KMS-11 (cell line): ENCODE data around the gene SND1.

Experiments
- H2AFZ ChIP-seq: fragments of 200-600 bp; sonication (generic); 2 replicates; pipeline ENCODE4 v1.6.1; 2016; ENCODE audit warnings: antibody characterized with exemption, mixed run types, low read depth
- H3K27ac ChIP-seq: fragments of 200-600 bp; sonication (generic); 2 replicates; pipeline ENCODE4 v1.6.1; 2016; ENCODE audit warnings: mild to moderate bottlenecking, mixed run types
- H3K27me3 ChIP-seq: fragments of 200-600 bp; sonication (generic); 2 replicates; pipeline ENCODE4 v1.6.1; 2017; ENCODE audit warnings: mild to moderate bottlenecking, low read depth, mixed run types, moderate library complexity; ENCODE audit not compliant: insufficient read depth
- H3K36me3 ChIP-seq: fragments of 200-600 bp; sonication (generic); 2 replicates; pipeline ENCODE4 v1.6.1; 2017; ENCODE audit warnings: mild to moderate bottlenecking, mixed run types; ENCODE audit not compliant: insufficient read depth
- H3K4me1 ChIP-seq: fragments of 200-600 bp; sonication (generic); 2 replicates; pipeline ENCODE4 v1.6.1; 2016; ENCODE audit warnings: mild to moderate bottlenecking, low read depth, mixed run types; ENCODE audit not compliant: poor library complexity, severe bottlenecking
- H3K4me2 ChIP-seq: fragments of 200-600 bp; sonication (generic); 2 replicates; pipeline ENCODE4 v1.7.0; 2016; ENCODE audit warnings: mild to moderate bottlenecking, mixed run types
- H3K4me3 ChIP-seq: fragments of 200-600 bp; sonication (generic); IDR thresholded peaks from 2 replicates; pipeline ENCODE4 v1.6.1; 2017; ENCODE audit warnings: low read depth, low read length, mixed read lengths; ENCODE audit not compliant: insufficient read depth
- H3K79me2 ChIP-seq: fragments of 200-600 bp; sonication (generic); 2 replicates; pipeline ENCODE4 v1.6.1; 2016; ENCODE audit warnings: low read depth, mixed run types; ENCODE audit not compliant: insufficient read depth
- H3K9ac ChIP-seq: fragments of 200-600 bp; sonication (generic); 2 replicates; pipeline ENCODE4 v1.6.1; 2016; ENCODE audit warnings: mild to moderate bottlenecking, mixed run types
- H4K20me1 ChIP-seq: fragments of 200-600 bp; sonication (generic); 2 replicates; pipeline ENCODE4 v1.6.1; 2016; ENCODE audit warnings: mild to moderate bottlenecking, mixed run types; ENCODE audit not compliant: insufficient read depth
- TF ChIP-seq, protein P1 (sequence below): fragments of 200-600 bp; sonication (generic); conservative IDR thresholded peaks from 2 replicates; pipeline ENCODE4 v1.6.1; 2017; ENCODE audit warnings: low read depth, mild to moderate bottlenecking, antibody characterized with exemption, low read length, moderate library complexity, mixed read lengths

Gene SND1

DNA sequence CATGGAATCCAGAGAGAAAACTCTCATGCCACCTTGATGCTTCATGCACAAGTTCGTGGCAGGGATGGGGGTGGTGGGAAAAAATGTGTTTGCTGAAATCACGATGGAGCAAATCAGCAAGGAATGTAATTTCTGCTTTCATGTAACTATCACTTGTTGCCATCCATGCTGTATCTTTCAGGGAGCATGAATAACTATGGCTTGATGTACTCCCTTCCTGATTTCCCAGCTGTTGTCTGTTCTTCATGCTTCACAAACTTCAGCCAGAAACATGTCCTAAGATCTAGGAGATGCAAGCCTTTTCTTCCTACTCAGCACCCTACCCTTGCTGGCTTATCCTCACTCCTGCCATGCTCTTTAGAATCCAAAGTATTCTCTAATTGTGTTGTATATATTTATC is 315.3 kb downstream of the SND1 start:
- Histone ChIP-seq H3K27ac (no peak overlapping the region), H3K27me3 (no peaks in the 10 kb centered on the region), H3K4me1 (no peaks in the 10 kb centered on the region), H3K79me2 (no peaks in the 10 kb centered on the region), H3K36me3 (no peaks in the 10 kb centered on the region), H4K20me1 (no peaks in the 10 kb centered on the region), H3K4me3 (no peak overlapping the region), H3K9ac (no peak overlapping the region), H3K4me2 (no peak overlapping the region), H2AFZ (no peak overlapping the region)
- TF ChIP-seq, protein P1, sequence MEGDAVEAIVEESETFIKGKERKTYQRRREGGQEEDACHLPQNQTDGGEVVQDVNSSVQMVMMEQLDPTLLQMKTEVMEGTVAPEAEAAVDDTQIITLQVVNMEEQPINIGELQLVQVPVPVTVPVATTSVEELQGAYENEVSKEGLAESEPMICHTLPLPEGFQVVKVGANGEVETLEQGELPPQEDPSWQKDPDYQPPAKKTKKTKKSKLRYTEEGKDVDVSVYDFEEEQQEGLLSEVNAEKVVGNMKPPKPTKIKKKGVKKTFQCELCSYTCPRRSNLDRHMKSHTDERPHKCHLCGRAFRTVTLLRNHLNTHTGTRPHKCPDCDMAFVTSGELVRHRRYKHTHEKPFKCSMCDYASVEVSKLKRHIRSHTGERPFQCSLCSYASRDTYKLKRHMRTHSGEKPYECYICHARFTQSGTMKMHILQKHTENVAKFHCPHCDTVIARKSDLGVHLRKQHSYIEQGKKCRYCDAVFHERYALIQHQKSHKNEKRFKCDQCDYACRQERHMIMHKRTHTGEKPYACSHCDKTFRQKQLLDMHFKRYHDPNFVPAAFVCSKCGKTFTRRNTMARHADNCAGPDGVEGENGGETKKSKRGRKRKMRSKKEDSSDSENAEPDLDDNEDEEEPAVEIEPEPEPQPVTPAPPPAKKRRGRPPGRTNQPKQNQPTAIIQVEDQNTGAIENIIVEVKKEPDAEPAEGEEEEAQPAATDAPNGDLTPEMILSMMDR = no peak

DNA sequence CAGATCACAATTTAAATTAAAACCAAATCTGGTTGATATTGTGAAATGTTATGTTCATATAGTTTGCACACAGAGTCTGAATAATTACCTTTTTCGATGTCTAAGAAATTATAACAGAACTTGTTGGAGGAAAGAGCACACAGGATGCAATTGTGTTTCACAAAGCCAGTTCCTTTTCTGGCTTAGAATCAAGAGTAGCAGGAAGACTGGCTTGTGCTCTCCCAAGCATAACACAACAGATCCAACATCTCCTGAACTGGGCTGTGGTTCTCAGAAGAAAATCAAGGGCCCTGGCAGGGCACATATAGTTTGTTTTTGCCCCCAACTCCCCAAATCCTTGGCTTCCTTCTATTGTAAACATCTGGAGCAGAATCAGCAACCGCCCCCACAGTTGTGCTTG is 316.6 kb downstream of the SND1 start:
- Histone ChIP-seq H3K36me3 (no peaks in the 10 kb centered on the region), H2AFZ (no peak overlapping the region), H3K4me2 (no peak overlapping the region), H3K4me1 (no peaks in the 10 kb centered on the region), H3K27ac (no peak overlapping the region), H3K4me3 (no peak overlapping the region), H3K79me2 (no peaks in the 10 kb centered on the region), H3K27me3 (no peaks in the 10 kb centered on the region), H3K9ac (no peak overlapping the region), H4K20me1 (no peaks in the 10 kb centered on the region)
- TF ChIP-seq, protein P1 = no peak

- Histone ChIP-seq H3K4me1 (no peaks in the 10 kb centered on the region), H3K79me2 (no peaks in the 10 kb centered on the region), H3K4me3 (no peak overlapping the region), H2AFZ (no peak overlapping the region), H3K36me3 (peaks cover 9% of the 10 kb centered on the region; the same call in 1 of the 2 replicates), H3K27ac (no peak overlapping the region), H3K4me2 (no peak overlapping the region), H4K20me1 (no peaks in the 10 kb centered on the region), H3K27me3 (no peaks in the 10 kb centered on the region), H3K9ac (no peak overlapping the region)
- TF ChIP-seq, protein P1 = no peak
These were observed 321.8 kb downstream of the SND1 start for GRCh38 chr7:127973832-127974231.

DNA sequence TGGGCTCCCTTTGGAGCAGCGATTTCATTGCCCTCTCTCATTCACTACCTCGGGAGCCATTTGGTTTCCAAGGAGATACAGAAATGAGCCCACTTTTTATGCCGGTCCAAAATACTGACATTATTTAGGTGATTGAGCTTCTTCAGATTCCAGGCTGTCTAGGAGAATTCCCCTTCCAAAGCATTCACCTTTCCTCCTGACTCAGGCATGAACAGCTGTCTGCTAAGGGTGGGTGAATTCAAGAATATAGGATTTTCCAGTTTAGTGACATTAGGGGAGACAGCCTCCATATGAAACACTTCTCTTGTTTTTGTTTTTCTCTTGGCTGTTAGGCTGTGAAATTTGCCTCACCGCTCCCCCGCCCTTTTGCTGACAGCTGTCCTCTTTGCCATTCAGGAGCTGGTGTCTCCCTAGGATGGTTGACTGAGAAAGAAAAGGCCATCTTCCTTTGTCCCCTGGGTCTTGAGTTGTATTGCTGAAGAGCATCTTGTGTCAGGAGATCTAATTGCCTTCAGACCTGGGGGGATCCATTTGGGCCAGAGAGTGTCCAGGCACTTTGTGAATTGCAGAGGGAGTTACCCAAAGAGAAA is 322.5 kb downstream of the SND1 start:
- Histone ChIP-seq H3K4me2 (no peak overlapping the region), H3K79me2 (no peaks in the 10 kb centered on the region), H3K27me3 (no peaks in the 10 kb centered on the region), H3K9ac (no peak overlapping the region), H3K36me3 (peaks cover 9% of the 10 kb centered on the region; the same call in 1 of the 2 replicates), H3K4me1 (no peaks in the 10 kb centered on the region), H3K27ac (no peak overlapping the region), H4K20me1 (no peaks in the 10 kb centered on the region), H3K4me3 (no peak overlapping the region), H2AFZ (no peak overlapping the region)
- TF ChIP-seq, protein P1 = no peak
